OCI-LY3 (cell line): ENCODE measurements around the gene ZNF484.
"Not testable (repeated sequence)": the region's sequence is repeated elsewhere in the genome, so short reads cannot be mapped to it uniquely, and the experiment has no call there.

Source experiments
- H2AFZ ChIP-seq: fragments of 200-600, 300-600 bp; shearing (Covaris generic); 2 replicates; pipeline ENCODE4 v1.6.0; 2014; ENCODE audit warnings: antibody characterized with exemption, low read depth, low read length
- H3K27ac ChIP-seq: fragments of 200-600, 300-600 bp; sonication (generic); 2 replicates; pipeline ENCODE4 v1.5.1; 2014; ENCODE audit warnings: mild to moderate bottlenecking, low read length, moderate library complexity, mixed read lengths
- H3K27me3 ChIP-seq: fragments of 200-600, 300-600 bp; sonication (generic); 2 replicates; pipeline ENCODE4 v1.6.1; 2014; ENCODE audit warnings: low read depth, low read length, mixed read lengths
- H3K36me3 ChIP-seq: fragments of 200-600, 300-600 bp; sonication (generic); replicated peaks from 2 replicates; pipeline ENCODE3; 2014; ENCODE audit warnings: low read depth, low read length, mixed read lengths
- H3K4me1 ChIP-seq: fragments of 300-600, 200-600 bp; sonication (generic); 2 replicates; pipeline ENCODE4 v1.6.1; 2014; ENCODE audit warnings: low read length, mixed read lengths
- H3K4me2 ChIP-seq: fragments of 200-600, 300-600 bp; sonication (generic); 2 replicates; pipeline ENCODE4 v1.6.1; 2014; ENCODE audit warnings: low read length, mixed read lengths
- H3K4me3 ChIP-seq: fragments of 300-600, 200-600 bp; sonication (generic); 2 replicates; pipeline ENCODE4 v1.5.1; 2014; ENCODE audit warnings: antibody characterized with exemption, mild to moderate bottlenecking, low read length, moderate library complexity
- H3K79me2 ChIP-seq: fragments of 300-600, 200-600 bp; shearing (Covaris generic); 2 replicates; pipeline ENCODE4 v1.6.1; 2014; ENCODE audit warnings: mild to moderate bottlenecking, low read length, mixed read lengths
- H3K9ac ChIP-seq: fragments of 300-600, 200-600 bp; shearing (Covaris generic); 2 replicates; pipeline ENCODE4 v1.6.0; 2014; ENCODE audit warnings: mild to moderate bottlenecking, low read length, moderate library complexity
- H3K9me3 ChIP-seq: fragments of 200-600, 300-600 bp; shearing (Covaris generic); 2 replicates; pipeline ENCODE4 v1.6.1; 2014; ENCODE audit warnings: low read length, mixed read lengths; ENCODE audit not compliant: insufficient read depth
- H4K20me1 ChIP-seq: fragments of 200-600, 300-600 bp; sonication (generic); 2 replicates; pipeline ENCODE4 v1.6.1; 2016; ENCODE audit warnings: low read length, mixed read lengths; ENCODE audit not compliant: insufficient read depth
- CTCF ChIP-seq: fragments of 200-600, 300-600 bp; sonication (generic); IDR thresholded peaks from 2 replicates; pipeline ENCODE4 v1.5.1; 2014; ENCODE audit warnings: antibody characterized with exemption, low read length, low read depth
- EZH2phosphoT487 ChIP-seq: fragments of 200-600 bp; shearing (Covaris generic); IDR thresholded peaks from 2 replicates; pipeline ENCODE4 v1.6.1; 2018; ENCODE audit warnings: antibody characterized with exemption, mixed run types, low read depth

Gene ZNF484

DNA sequence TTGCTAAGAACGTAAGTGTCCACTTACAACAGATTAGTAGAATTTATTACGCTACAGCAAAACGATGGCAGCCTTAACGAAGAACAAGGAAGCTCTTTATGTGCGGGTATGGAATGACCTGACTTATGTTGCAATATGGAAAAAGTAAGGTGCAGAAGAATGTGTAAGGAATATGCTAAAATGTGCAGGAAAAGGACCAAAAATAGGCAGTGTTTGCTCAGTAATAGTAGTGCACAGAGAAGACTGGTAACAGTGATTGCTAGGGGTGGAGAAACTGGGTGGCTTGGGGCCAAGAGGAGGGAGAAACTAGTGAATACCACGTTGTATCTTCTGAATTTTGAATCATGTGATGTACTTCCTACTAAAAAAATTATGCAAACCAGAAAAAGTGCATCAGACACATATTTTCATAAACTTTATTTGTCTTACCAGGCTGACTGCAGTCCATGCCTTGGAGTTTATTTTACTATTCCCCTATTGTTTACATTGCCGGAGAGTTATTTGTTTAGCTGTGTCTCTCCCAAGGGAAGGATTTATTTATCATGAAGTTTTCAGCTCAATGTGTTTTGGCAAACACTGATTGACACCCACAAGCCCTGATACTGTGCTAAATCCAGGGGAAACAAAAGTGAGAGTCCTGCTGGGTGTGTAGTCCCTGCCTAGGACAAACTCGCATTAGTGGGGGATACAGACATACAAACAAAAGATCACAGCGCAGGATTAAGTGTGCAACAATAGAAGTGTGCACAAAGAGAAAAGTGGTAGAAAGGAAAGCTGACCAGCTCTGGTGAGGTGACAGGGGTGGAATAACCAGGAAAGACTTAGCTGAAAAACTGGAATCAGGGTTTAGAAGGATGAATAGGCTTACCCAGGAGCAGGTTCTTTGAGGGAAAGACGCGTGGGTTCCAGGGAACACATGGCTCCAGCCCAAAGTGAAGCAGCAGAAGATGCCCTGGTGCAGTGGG lies 34.0 kb upstream of the ZNF484 start:
- TF ChIP-seq CTCF (no peak), EZH2phosphoT487 (no peak)
- Histone ChIP-seq H3K79me2 (no peaks in the 10 kb centered on the region), H3K27me3 (peaks cover 12% of the 10 kb centered on the region), H3K27ac (no peak overlapping the region), H4K20me1 (no peaks in the 10 kb centered on the region), H3K9me3 (no peaks in the 10 kb centered on the region), H2AFZ (no peak overlapping the region), H3K4me2 (no peak overlapping the region), H3K9ac (no peak overlapping the region), H3K4me1 (peaks cover 1% of the 10 kb centered on the region), H3K36me3 (no peaks in the 10 kb centered on the region), H3K4me3 (no peak overlapping the region)

DNA sequence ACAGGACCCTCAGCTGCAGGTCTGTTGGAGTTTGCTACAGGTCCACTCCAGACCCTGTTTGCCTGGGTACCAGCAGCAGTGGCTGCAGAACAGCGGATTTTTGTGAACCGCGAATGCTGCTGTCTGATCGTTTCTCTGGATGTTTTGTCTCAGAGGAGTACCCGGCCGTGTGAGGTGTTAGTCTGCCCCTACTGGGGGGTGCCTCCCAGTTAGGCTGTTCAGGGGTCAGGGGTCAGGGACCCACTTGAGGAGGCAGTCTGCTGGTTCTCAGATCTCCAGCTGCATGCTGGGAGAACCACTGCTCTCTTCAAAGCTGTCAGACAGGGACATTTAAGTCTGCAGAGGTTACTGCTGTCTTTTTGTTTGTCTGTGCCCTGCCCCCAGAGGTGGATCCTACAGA lies 27.3 kb upstream of the ZNF484 start:
- not testable (repeated sequence) for H3K27me3 ChIP-seq

GRCh38 chr9:92897323-92897722 lies 19.5 kb upstream of the ZNF484 start:
- Histone ChIP-seq H3K4me2 (no peak overlapping the region), H3K4me1 (no peaks in the 10 kb centered on the region), H3K9ac (no peak overlapping the region), H2AFZ (no peak overlapping the region), H3K27ac (no peak overlapping the region), H3K36me3 (no peaks in the 10 kb centered on the region), H3K9me3 (no peaks in the 10 kb centered on the region), H3K4me3 (no peak overlapping the region), H3K79me2 (no peaks in the 10 kb centered on the region), H3K27me3 (no peaks in the 10 kb centered on the region), H4K20me1 (no peaks in the 10 kb centered on the region)
- TF ChIP-seq EZH2phosphoT487 (no peak), CTCF (no peak)

More for the DNA sequence above, 27.3 kb upstream of the ZNF484 start:
- H3K27ac ChIP-seq, H3K4me1 ChIP-seq, H3K9me3 ChIP-seq, H3K4me3 ChIP-seq, H3K36me3 ChIP-seq, H3K79me2 ChIP-seq, H2AFZ ChIP-seq, H3K9ac ChIP-seq, H3K4me2 ChIP-seq, H4K20me1 ChIP-seq: not testable (repeated sequence)

DNA sequence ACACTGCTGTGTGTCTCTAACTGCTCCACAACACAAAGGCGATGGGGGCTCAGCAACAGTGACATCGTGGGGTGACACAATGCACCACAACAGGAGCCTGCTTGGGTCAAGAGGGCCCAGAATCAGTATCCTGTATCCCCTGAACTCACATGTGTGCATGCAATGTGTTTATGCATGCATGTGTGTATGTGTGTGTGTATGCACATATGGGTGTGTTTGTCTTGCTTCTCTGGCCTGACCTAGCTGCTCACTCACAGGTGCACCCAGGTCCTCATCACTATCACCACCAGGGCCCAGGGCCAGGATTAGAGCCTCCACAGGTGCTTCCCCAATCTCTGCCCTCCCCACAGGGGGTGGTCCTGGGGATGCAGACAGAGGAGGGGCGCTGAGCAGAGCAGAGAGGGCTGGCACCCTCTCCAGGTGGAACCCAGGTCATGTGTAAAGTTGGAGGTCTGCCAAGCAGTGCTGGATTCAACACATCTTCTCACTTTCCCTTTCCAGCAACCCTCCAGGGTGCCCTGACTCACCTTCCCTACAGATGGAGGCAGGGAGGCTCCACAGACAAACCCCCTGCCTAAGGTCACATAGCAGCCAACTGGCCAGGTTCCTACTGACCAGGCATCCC lies 18.1 kb upstream of the ZNF484 start:
- no peak overlapping the region for H2AFZ ChIP-seq
- no peaks in the 10 kb centered on the region for H3K79me2 ChIP-seq

More for the DNA sequence above, 18.1 kb upstream of the ZNF484 start:
- Histone ChIP-seq H3K36me3 (no peaks in the 10 kb centered on the region), H3K9ac (no peak overlapping the region), H3K27ac (no peak overlapping the region), H4K20me1 (no peaks in the 10 kb centered on the region), H3K4me2 (no peak overlapping the region), H3K27me3 (no peaks in the 10 kb centered on the region), H3K4me1 (no peaks in the 10 kb centered on the region), H3K4me3 (no peak overlapping the region), H3K9me3 (no peaks in the 10 kb centered on the region)
- TF ChIP-seq CTCF: no peak
- no peak for TF ChIP-seq EZH2phosphoT487
